GM21825 (cell line): ENCODE results near the gene ZNF385A.
"Not testable (repeated sequence)": the region's sequence is repeated elsewhere in the genome, so short reads cannot be mapped to it uniquely, and the experiment has no call there.

ENCODE experiments used
- ATAC-seq: cut with Tn5 transposase; IDR thresholded peaks from one replicate; pipeline ENCODE4 v1.9.1; 2021; ENCODE audit warnings: mild to moderate bottlenecking, moderate library complexity; ENCODE audit not compliant: unreplicated experiment

Gene ZNF385A

DNA sequence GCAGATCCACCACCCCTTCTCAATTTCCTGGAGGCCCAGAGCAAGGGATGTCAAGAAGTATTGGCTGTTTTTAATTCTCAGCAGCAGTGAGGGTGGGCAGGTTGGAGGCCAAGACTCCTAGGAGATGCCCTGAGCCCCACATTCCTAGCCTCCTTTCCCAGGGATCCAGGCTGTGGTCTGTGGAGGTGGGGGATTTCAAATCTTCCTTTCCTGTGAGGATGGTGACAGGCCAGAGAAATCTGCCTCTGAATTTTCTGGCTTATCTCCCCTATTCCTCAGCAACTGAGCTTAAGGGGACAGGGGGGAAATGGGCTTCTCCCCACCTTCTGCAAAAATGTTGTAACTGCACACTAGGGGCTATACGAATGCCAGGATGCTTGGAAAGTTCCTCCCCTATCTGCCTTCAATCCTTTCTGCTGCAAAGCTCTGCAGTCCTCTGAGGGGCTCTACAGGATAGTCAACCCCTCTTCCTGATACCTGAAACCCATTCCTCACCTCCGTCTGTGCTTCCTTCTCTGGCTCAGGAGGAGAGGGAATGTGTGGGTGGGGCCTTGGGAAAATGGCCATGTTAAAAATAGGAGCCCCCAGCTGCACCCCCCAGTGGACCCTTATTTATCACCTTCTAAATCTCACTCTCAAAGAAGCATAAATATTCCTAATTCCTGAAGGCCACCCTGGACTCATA is 26.9 kb downstream of the ZNF385A start:
- no peak for ATAC-seq

DNA sequence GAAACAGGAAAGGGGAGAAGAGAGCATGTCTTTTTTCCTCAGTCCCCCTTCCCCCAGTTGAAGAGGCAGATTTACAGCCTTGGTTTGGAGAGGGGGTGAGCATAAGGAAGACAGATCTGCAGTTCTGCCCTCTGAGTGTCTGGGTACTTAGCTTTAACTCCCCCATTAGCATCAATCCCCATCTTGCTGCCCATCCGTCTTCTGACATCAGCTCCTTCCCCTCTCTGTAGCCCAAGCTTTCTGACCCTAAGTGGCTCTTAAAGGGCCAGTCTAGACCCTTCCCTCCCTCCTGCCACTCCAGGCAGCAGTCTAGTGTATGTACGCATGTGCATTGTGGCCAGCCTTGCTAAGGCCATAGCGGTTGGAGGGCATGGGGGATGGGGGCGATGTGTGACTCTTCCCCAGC is 27.6 kb downstream of the ZNF385A start:
- ATAC-seq = no peak

DNA sequence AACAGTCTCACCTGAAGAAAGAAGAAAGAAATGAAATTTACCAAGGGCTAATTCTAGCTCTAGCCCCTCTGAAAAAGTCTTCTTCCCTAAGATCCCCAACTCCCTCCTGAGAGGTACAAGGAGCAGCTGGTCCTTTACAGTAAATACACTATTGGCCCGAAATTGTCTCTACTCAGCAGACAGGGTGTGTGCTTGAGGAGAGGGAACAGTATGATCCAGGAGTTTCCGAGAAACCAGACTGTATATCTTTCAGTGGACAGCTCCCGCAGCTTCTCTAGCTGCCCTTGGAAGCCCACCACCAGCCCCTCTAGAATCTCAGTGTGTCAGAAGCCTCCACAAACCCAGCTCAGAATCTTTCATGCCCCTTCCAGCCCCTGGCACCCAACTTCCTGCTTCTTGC is 28.3 kb downstream of the ZNF385A start:
- ATAC-seq = no peak

DNA sequence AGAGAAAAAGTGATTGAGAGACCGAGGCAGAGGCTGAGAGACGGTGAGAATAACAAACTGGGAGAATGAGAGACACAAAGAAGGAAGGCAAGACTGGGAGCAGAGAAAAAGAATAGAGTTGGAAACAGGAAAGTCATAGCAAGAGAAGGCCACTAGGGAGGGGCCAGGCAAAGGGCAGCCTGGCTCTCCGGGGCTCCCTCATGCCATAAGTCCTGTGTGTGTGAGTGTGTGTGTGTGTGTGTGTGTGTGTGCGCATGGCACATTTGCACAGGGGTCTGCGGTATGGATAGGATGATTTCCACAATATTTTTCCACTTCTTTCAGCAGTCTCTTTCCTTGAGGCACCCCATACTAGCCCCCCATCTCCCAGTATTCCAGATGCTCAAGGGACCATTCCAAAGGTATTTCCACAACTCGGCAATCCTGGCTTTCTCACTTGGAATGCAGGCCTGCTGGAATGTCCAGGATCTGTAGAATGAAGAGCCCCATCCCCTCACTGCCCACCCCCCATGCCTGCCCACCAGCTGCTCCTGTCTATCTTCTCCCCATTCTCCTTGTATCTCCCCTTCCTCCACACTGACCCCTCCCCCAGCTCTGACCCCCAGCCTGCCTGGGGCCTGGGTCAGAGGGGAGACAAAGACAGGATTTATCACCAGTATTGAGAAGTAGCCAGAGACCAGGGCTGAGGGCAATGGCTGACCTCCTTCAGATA is 29.3 kb downstream of the ZNF385A start:
- no peak for ATAC-seq

DNA sequence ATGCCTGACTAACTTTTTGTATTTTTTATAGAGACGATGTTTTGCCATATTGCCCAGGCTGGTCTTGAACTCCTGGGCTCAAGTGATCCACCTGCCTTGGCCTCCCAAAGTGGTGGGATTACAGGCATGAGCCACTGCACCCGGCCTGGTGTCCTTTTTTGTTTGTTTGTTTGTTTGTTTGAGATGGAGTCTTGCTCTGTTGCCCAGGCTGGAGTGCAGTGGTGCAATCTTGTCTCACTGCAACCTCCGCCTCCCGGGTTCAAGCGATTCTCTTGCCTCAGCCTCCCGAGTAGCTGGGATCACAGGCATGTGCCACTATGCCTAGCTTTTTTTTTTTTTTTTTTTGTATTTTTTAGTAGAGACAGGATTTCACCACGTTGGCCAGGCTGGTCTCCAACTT is 30.3 kb downstream of the ZNF385A start:
- ATAC-seq = not testable (repeated sequence)

DNA sequence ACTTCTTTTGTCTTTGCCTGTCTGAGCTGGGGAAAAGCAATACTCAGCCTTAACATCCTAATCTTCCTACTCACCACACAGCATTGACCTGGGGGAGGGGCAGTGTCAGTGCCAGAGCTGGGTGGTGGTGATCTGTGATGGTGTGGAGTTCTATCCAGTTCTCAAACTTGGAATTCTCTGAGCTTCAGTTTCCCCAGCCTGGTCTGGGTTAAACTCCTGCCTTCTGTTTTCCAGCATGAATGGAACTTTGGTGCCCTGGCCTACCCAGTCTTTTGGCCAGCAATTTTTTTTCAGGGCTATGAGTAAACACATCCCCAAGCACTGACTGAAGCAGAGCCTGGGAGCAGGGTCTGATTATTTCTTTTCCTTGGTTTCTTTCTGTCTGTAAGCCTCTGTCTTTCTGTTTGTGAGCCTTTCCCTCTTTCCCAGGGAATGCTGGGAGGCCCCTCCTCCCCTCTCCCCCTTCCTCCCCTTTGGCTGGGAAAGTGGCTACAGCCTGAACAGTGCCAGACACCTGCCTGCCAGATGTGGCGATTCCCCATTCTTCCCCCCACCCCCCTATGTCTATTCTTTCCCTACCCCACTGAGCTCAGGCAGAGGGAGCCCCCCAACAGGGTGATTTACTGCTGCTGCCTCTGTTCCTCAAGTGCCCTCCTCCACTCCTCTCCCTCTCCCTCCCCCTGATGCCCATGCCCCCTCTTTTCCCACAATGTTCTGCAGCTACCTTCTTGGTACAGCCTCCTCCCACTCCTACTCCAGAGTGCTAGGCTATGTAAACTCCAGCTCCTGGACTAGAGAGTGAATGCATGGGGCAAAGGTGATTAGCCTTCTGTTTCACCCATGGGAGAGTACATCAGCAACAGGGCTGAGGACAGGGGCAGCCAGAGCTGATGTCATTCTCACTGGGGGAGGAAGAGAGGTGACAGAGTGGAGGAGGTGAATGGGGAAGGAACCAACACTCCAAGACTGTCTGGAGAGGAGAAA is 31.4 kb downstream of the ZNF385A start:
- no peak for ATAC-seq

DNA sequence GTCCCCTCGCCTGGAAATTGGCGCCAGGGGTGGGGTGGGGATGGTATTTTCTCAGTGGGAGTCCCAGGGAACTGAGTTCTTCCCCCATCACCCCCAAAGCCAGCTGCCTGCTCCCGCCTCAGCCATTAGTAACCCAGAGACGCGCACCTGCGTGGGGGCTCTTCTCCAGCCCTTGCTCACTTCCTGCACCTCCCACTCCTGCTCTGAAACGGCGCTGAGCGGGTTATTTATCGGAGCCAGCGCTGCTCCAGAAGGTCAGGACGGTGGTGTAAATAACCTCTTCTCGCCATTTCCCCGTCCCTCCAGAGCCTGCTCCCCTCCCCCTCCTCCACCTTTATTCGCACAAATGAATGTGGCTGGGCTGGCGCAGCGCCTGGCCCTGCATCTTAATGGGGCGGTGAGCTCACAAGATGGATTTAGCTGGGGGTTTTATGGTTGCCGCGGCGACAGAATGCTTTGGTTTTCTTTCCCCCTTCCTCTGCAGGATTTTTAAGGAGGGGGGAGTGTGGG is 32.5 kb downstream of the ZNF385A start:
- no peak for ATAC-seq

DNA sequence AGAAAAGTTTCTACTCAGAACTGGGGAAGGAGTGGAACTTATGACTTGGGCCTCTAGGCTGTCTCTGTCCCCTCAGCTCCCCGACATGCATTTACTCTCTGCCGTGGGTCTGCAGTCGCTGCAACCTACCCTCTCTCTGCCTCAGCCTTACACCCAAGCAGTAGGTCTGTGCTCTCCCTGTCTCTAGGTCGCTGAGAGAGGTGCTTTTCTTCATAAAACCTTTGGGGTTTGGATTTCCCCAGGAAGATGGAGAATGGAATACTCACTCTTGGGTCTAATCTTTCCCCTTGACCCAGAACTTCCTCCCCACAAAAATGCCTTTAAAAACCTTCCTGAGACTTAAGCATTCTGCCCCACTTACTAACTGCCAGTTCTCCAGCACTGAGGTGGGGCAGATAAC is 33.2 kb downstream of the ZNF385A start:
- no peak for ATAC-seq

DNA sequence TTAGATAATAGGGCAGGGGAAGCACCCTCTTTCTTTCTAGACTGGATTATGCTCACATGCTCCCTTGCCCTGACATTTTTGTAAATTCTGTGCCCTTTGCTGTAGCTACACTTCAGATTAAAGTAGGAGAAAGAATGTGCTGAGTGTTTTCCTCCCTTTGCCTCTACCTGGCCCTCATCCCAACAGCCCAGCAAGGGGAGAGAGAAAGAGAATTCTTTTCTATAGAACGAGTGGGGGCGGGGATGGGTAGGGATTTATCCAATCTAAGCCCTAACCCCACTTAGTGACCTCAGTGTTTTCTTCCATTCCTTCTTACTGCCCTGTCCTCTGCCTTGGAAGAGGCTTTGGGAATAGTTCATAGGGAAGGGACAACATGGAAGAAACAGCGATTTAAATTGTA is 33.8 kb downstream of the ZNF385A start:
- ATAC-seq = no peak

DNA sequence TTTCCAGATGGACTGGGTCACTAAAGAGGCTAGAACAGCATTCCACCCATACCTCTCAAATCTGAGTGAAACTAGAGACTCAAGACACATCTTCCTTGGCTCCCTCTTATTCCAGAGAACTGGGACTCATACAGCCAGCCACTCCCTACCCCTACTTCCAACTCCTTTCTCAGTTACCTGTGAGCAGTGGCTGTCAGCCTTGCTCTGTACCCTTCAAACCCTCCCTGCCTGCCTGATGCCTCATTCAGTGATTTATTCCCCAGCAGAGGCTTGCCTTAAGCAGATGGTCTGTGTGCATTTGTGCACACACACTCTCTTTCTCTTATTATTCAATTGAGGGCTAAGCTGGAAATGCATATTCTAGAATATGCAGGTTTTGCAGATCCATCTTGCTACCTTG is 34.9 kb downstream of the ZNF385A start:
- ATAC-seq = no peak

DNA sequence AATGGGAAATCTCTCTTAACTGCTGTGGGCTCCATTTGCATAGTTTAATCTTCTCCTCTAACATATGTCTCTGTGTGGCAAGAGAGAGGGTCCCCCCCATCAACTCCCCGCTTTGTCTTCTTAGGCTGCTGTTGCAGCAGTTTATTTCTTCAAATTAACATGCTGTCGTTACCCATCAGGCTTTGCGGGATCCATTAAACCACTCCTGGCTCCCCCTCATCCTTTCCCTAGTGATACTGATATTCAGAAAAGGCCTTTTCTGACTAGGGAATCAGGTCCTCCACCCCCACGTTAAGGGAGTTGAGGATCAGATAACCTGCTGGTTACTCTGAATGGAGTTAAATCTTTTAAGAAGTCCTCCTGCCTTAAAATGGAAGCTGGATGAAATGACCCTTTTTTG is 35.5 kb downstream of the ZNF385A start:
- no peak for ATAC-seq

DNA sequence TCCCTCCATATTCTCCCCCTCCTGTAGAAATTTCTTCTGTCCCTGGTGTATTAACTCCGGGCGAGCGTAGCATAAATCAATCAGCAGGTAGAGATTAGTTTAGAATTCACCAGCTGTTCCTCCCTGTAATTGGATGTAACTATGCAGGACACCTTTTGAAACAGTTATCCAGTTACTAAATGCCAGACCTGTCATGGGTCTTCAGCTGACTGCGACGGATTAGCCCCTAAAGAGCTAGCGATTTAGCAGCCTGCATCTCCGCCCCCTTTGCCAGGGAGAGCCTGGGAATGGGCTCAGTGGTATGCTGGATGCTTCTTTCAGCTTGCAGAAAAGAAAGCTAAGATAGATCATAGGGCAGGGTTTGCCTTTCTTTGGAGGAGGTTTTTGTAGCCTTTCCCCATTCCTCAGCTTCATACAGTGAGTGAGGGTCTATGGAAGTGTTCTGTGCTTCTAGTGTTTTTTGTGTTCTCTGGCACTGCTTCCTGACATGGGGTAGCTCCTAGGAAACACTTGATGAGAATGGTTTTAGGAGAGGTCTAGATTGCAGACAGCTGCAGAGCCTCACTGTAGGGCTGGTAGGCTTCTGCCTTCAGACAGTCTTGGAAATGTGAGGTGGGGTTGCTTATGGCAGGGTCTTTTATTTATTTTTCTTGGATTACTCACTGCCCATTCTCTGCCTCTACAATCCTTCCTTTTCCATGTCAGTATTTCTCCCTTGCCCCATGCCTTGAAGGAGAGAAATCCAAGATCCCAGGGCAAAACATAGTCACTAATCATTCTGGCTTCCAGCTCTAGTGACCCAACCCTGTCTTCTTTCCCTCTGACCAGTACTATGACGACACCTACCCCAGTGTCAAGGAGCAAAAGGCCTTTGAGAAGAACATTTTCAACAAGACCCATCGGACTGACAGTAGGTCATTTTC is 42.9 kb downstream of the ZNF385A start:
- ATAC-seq = no peak

DNA sequence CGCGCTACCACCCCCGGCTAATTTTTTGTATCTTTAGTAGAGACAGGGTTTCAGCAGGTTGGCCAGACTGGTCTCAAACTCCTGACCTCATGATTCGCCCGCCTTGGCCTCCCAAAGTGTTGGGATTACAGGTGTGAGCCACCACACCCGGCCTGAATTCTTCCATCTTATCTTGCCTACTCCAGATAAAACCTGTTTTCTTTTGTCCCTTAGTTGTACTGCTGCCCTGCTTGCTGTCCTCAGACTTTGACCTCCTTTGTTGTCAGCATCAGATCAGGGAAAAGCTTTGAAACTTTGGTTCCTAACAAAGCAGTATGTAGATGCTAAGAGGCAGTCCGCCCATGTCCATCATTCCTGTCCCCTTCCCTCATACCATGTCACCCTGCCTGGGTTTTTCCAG is 43.7 kb downstream of the ZNF385A start:
- no peak for ATAC-seq

DNA sequence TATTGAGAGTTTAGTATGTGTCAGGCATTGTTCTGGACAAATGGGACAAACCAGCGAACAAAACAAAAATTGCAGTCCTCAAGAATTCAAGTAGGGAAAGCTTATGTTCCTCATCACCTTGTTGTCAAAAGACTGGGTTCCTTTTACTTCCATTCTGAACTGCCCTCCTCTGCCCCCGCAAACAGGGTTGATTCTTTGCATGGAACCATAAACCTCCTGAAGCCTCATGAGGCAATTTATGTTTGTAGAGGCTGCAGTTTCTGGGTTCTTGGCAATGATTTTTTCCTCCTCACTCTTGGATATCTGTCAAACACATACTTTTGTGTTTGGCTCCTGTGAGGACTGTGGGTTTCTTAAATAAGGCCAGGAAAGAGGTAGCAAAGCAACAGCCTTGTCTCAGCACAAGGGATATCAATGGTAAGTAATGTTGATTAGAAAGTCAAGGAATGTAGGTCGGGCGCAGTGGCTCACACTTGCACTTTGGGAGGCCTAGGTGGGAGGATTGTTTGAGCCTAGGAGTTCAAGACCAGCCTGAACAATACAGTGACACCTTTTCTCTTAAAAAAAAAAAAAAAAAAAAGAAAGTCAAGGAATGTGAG is 45.7 kb downstream of the ZNF385A start:
- no peak for ATAC-seq

DNA sequence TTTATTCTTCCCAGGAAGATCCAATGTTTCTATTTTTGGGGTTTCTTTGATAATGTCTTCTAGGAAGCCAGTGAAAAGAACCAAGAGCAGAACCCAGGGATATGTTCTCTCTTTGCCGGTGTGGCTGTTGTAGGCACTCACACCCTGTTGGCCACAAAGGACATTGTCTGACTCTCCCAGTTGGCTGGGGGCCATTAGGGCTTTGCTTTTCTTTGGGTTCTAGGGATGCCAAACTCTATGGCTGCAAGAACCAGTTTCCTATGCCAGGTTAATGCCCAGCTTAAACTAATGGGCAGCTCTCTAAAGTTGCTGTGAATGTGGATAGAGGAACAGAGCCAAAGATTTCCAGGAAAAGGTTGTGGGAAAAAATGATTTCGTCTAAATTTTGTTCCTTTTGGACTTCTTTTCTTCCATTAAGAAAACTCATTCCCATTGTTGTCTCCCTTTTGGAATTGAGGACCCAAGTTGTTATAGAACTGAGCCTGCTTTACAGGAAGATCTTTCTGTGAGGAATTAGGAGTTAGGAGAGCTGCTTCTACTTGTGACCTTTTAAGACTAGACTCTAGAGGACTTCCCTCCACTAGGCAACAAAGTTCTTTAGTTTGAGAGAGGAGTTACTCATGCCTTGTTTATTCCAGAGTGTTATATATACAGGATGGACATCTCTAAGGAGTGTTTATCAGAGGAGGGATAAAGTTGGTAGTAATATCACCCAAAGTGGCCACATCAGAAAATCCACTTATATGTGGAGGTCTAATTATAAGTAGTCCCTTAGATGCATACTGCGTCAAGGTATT is 46.5 kb downstream of the ZNF385A start:
- ATAC-seq = no peak

DNA sequence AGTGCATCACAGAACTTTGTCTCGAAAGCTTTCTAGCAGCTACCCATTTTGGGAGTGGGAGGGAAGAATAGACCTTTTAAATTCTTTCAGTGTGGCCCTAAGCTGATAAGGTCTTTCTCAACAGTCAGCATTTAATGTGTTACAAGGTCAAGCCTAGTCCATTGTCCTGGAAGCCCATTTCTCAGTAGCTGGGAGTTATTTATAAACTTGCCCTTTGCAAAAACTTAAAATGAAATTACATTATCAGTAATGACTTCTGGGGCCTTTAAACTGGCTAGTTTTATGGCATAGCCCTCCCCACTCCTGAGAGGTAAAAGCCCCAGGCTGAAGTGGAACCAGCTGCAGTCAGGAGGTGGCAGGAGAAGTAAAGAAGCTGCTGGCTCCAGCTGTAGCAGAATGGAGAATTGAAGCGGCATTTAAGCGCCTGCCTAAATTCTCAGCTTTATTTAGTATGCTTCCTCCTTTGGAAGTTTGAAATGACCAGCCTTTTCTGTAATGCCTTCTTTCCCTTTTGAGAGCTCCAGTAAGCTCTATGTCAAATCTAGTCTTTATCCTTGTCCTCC is 47.2 kb downstream of the ZNF385A start:
- no peak for ATAC-seq

DNA sequence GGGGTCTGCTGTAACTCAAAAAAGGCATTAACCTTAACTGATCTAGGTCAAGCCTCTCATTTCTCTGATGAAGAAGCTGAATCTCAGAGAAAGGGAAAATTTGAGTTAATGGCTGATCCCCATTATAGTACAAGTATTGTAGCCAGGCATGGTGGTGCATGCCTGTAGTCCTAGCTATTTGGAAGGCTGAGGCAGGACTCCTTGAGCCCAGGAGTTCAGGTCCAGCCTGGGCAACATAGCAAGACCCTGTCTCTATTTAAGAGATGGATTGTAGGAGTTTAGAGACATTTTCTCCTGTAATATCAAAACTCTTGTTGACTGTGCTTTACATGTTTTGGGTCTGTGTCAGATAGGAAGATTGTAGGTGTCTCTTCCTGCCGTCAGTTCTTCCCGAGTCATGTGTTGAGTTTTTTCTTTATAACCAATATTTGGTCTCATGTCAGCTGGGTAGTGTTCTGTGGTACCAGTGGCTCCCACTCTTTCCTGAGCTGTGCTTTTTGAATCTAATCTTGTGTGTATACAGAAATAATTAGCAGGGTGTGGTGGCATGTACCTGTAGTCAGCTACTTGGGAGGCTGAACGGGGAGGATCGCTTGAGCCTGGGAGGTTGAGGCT is 51.0 kb downstream of the ZNF385A start:
- ATAC-seq = no peak

DNA sequence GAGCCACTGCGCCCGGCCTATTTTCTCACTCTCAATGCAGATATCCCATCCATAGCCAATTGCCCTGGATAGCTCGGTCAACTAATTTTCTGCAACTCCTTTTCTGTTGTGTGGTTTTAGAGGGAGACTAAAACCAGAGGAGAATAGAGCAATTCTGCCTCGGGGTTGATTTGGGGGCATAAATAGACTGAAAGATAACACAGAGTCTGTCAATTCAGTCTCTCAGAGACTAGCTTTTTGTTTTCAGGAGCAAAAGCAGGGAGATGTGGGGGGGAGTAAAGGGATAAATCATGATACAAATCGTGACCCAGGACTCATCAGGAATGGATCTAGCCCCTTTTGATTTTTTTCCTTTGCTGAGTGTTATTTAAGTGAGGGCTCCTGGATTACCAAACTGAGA is 53.1 kb downstream of the ZNF385A start:
- no peak for ATAC-seq
